GM18505 (cell line): Measurements from ENCODE around the gene ASPA.

Experiments used
- ATAC-seq: cut with Tn5 transposase; IDR thresholded peaks from one replicate; pipeline ENCODE4 v1.9.1; 2021; ENCODE audit not compliant: unreplicated experiment
- POLR2A ChIP-seq: IDR thresholded peaks from 4 replicates; pipeline ENCODE4 v1.6.1; 2011; ENCODE audit warnings: borderline replicate concordance; ENCODE audit not compliant: insufficient read depth, insufficient read length; ENCODE audit errors: extremely low read depth

The ASPA gene

DNA sequence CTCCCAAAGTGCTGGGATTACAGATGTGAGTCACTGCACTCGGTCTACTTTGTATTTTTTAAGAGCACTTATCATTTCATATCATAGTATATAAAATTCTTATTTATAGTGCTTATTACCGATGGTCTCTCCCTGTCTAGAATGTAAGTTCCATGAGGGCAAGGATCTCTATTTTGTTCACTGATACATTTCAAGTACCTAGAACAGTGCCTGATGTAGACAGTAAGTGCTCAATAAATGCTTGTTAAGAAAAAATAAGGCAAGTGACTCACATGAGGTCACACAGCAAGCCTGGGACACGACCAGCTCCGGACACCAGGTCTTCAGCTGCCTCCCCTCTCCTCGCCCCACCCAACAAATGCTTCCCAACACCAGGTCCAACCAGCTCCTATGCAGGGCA, 58.0 kb downstream of the ASPA start:
- ATAC-seq = no peak
- no peak for TF ChIP-seq POLR2A

DNA sequence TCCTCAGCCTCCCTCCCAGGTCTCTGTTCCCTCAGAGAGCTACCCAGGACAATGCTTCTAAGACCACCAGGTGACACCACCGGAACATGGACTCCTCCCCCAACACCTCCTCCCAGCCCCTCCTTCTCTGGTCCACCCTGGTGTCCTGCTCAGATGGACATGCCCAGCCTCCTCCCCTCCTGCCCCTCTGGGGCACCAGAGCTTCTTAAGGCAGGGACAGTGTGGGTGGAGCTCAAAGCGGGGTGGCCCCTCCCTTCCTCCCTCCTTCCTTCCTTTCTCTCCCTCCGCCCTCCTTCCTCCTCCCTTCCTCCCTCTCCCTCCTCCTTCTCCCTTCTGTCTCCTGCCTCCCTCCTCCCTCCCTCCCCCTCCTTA, 59.1 kb downstream of the ASPA start:
- ATAC-seq = no peak

DNA sequence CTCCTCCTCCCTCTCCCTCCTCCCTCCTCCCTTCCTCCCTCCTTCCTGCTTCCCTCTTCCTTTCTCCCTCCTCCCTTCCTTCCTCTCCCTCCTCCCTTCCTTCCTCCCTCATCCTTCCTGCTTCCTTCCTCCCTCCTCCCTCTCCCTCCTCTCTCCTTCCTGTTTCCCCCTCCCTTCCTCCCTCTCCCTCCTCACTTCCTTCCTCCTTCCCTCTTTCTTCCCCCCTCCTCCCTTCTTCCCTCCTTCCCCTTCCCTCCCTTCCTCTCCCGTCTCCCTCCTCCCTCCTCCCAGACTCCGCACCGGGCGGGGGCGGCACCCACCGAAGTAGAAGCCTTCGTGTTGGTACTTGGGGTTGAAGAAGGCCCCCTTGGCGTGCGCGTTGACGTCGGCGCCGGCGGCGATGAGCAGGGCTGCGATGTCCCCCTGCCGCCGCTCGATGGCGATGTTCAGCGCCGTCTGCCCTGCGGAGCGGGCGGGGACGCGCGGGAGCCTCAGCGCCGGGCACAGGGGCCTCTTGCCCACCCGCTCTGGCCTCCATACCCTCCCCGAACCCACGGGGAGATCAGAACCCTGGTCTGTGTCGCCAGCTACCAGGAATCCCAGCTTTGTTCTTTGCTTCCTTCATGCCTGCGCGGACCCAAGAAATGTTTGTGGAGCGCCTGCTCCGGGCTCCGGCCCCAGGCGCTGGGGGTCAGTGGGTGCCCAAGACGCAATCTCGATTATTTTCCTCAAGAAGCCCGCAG, 59.6 kb downstream of the ASPA start:
- no peak for TF ChIP-seq POLR2A
- ATAC-seq = no peak

More for the DNA sequence above, 59.1 kb downstream of the ASPA start:
- TF ChIP-seq POLR2A = no peak

DNA sequence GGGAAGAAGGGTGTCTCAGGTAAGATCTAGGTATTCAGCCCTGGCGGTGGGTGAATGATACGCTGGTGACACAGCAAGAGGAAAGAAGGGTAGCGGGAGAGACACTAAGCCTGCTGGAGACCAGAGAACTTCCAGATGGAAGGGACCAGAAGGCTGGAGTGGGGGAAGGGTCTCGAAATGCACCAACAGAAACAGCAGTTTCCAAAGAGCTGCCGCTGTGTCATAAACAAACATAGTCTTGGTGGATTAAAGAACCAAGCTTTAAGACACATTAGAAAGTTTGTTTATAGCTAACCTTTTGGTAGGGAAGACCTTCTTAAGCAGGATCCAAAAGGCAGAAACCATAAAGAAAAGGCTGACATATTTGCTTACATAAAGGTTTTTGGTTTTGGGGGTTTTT, 60.9 kb downstream of the ASPA start:
- TF ChIP-seq POLR2A = no peak
- no peak for ATAC-seq

DNA sequence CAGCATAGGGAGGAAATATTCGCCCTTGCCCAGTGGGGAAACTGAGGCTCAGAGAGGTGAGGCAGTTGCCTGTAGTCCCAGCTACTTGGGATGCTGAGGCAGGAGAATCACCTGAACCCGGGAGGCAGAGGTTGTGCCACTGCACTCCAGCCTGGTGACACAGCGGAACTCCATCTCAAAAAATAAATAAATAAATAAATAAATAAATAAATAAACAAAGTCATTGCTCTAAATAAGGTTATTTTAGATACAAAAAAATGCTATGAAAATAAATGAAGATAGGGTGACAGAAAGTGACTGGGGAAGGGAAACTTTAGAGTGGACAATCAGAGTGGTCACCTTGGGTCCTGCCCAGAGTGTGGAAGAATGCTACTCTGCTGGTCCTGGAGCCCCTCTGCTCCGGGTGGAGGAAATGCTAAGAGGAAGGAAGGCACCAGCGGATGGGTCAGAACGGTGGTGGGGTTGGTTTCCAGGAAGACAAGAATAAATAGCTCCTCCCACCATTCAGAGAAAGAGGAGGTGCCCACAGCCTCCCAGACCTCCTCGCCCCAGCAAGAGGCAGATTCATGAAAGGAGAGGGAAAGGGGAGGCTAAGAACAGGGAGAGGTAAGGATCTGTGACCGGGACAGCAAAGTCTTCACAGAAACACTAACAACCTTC, 64.2 kb downstream of the ASPA start:
- ATAC-seq = no peak
- no peak for TF ChIP-seq POLR2A

DNA sequence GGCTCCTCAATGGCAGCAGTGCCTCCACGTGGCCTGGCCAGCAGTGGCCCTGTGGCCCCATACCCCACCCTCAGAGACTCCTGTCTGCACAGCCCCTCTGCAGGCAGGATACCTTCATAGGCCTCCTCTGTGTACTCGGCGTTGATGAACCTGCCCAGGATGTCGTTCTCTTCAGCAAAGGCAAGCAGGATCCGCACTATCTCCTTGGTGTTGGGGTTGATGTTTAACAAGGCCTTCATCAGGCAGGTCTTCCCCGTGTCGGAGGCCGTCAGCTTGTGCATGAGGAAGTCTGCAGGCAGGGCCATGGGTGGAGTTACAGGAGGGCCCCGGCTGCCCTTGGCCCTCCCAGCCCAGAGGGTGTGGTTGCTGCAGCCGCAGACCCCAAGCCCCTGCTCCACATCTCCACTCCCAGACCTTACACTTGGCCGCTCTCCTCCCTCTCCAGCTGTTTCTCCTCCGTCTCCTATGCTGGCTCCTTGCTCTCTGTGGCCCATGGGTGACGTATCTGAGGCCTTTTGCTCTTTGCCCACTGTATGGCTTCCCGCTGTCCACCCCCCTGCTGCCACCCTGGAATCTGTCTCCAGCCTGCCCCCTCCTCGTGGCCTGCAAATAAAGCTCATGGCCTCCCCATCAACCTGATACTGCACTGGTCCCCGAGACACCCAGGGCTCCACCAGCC, 66.8 kb downstream of the ASPA start:
- TF ChIP-seq POLR2A = no peak
- ATAC-seq = no peak

DNA sequence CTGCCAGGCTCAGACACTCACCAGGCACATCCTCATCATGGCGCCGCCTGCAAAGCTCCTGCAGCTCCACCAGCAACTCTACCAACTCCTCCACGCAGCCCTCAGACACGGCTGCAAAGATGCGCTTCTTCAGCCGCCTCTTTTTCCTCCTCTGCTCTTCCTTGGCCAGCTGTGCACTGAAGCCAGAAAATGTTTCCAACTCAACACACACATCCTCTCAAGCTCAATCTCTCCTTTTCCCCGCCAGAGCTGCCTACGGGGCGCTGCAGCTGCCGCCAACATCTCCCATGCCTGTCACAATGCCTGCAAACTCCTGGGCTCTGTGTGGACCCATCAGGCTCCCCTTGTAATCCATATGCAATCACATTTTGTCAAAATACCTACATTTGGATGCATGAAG, 67.7 kb downstream of the ASPA start:
- no peak for TF ChIP-seq POLR2A
- ATAC-seq = no peak

DNA sequence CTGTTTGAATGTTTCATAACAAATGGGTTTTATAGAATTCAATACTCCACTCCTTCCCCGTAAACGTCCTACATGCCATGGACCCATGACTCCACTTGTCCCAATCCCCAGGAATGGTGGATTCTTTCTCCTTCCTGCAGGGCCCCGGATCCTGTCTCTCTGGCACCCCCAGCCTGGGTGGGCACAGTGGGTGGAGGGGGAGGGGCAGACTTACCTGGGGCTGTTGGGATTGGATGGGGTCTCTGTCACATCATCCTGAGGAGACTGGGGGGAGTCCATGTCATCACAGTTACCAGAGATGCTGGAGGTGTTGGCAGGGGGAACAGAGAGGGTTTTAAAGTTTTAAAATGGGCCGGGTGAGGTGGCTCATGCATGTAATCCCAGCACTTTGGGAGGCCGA, 68.6 kb downstream of the ASPA start:
- no peak for ATAC-seq
- TF ChIP-seq POLR2A = no peak

DNA sequence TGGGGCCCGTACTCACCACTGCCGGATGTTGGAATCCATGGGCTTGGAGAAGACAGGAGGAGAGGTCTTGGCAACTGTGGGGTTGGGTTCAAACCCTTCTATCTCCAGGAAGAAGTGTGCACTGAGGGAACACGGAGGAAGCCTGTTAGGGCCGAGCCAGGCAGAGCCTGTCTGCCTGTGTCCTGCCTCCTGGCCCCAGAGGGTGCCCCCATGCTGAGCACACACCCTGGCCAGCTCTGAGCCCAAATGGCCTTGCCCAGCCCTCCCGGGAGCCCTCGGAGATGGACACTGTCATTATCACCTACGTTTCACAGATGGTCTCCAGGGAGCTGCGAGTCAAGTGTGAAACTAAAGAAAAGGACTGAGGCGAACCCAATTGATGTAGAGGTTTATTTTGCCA, 69.4 kb downstream of the ASPA start:
- no peak for ATAC-seq

DNA sequence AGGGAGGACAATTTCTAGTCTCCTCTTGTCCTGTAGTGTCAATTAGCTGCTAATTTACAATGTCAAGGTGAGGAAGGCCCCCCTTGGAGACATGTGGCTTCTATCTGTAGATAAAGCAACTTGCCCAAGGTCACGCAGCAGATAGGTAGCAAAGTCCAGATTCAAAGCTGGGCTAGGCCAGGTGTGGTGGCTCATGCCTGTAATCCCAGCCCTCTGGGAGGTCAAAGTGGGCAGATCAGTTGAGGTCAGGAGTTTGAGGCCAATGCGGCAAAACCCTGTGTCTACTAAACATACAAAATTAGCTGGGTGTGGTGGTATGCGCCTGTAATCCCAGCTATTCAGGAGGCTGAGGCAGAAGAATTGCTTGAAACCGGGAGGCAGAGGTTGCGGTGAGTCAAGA, 70.7 kb downstream of the ASPA start:
- ATAC-seq = no peak

More for the DNA sequence above, 69.4 kb downstream of the ASPA start:
- no peak for TF ChIP-seq POLR2A

DNA sequence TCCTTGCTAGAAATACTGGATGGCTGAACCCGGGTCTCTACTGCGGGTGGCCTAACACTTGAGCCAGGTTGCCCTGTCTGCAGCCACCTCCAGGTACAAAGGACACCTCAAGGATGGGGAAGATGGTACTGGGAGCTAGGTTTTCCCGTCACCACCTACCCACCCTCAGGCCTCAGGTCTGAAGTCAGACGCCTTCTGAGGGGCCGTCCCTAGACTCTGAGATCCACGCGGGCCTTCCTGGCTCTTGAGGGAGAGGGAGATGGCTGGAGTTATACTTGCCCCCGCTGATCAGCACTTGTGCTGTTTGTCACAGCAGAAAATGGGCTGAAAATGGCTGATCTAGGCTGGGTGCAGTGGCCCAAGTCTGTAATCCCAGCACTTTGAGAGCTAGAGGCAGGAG, 71.2 kb downstream of the ASPA start:
- no peak for ATAC-seq
- no peak for TF ChIP-seq POLR2A

More for the DNA sequence above, 70.7 kb downstream of the ASPA start:
- TF ChIP-seq POLR2A = no peak

DNA sequence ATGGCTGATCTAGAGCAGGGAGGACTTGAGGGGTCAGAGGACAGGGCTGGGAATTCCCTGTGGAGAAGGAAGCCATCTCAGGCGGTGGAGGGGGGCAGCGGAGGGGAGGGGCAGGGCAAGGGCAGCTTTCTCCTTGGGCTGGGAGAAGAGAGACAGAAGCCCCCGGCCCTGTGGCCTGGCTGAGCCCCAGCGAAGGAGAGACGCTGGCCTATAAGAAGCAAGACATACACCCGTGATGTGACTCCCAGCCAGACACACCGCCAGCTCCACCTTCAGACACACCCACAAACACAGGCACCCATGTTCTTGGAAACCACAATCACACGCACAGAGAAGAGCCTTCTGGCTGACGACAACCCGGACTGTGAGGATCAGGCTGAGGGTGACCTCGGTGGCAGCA, 71.8 kb downstream of the ASPA start:
- TF ChIP-seq POLR2A = no peak
- no peak for ATAC-seq

DNA sequence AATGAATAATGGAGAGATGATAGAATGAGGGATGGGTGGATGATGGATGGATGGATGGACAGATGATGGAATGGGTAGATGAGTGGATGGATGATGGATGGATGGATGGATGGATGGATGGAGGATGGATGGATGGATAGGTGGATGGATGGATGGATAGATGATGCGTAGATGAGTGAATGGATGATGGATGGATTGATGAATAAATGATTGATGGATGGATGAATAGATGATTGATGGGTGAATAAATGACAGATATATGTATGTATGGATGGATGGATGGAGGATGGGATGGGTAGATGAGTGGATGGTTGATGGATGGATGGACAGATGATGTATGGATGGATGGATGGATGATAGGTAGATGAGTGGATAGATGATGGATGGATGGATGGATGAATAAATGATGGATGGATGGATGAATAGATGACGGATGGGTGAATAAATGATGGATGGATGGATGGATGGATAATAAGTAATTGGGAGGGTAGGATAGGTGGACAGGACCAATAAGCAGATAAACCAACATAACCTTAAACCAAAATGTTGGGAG, 73.9 kb downstream of the ASPA start:
- no peak for TF ChIP-seq POLR2A
- no peak for ATAC-seq
